Lung microvascular endothelial cell (primary cell): ENCODE results near the gene TMED7. TPM values are rescaled to one million over a fixed set of nuclear protein-coding genes. Genes with fewer than 3 reads are reported as not detected.
A peak's percentile ranks its signal among the peaks of the same experiment; 100 is the strongest.
"Not testable (repeated sequence)": the region's sequence is repeated elsewhere in the genome, so short reads cannot be mapped to it uniquely, and the experiment has no call there.

Source experiments
- DNase-seq, 2 donors: peaks; one replicate each; pipeline versions ENCODE4 v3.0.0 to v3.0.0-alpha.2; 2010; ENCODE audit warnings: low read depth in 2 of 2
- total RNA-seq: library from RNA; depleted of rRNA; stranded (reverse); fragments of >200 nt; gene quantifications from 2 replicates; pipeline ENCODE4 v1.2.1, GENCODE V29; 2014

The TMED7 gene
- total RNA-seq = 60.1 and 89.7 TPM in 2 replicates

DNA sequence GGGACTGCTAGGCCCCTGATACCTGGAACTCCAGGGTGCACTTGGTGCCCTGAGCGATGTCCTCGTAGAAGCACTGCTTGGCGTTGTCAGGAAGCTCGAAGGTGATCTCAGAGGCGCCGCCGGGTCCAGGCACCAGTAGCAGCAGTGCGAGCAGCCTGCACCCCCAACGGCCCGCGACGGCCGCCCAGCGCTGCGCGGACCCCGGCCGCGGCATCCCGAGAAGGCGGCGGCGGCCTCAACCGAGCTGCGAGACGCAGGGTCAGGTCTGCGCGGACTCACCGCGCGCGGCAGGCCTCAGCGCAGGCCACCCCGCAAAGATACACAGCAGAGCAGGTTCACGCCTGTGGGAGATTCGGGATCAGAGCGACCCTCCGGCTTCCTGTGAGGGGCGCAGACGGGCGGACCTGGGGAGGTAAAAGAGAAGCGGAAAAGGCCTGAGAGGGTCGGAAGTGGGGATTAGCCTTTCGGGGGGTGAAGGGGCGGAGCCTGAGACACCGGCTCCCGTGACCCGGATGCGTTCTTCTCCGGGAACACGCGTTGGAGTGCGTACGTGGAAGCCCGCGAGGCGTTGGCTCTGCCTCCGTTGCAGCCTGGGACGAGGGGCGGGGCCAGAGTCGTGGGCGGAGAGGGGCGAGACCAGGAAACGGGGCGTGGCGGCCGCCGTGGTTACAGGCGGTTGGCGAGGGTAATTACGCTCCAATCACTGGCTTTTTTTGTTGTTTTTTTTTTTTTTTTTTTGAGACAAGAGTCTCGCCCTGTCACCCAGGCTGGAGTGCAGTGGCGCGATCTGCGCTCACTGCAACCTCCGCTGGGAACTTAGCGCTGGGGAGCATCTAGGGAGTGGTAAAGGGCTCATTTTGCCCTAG lies at the start of gene TMED7:
Gene TMED7 (minus strand): TSS at position 458 of the 866 bp plus-strand sequence. CDS start 244 bp downstream, at position 214.
- DNase-seq = peak; percentile 99

DNA sequence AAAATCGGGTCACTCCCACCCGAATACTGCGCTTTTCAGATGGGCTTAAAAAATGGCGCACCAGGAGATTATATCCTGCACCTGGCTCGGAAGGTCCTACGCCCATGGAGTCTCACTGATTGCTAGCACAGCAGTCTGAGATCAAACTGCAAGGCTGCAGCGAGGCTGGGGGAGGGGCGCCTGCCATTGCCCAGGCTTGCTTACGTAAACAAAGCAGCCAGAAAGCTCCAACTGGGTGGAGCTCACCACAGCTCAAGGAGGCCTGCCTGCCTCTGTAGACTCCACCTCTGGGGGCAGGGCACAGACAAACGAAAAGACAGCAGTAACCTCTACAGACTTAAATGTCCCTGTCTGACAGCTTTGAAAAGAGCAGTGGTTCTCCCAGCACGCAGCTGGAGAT lies 48.9 kb upstream of the TMED7 start:
- DNase-seq = not testable (repeated sequence)

DNA sequence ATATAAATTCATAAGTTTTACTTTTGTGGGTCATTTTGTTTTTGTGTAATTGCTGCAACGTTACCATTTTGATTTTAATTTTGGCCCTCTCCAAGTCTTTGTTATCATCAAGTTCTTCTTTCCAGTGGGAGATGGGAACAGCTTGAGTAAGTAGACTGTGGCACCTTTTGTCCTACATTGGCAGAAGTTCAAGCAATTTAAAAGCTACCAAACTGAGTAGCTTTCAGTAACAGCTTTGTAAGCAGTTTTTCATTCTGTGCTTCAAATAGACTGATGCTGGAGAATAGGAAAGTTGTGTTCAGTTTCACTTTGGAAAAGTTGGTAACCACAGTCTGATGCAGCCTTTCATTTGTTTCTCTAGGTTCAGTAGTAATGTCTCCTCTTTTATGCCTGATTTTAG lies 47.8 kb upstream of the TMED7 start:
- DNase-seq = no peak

DNA sequence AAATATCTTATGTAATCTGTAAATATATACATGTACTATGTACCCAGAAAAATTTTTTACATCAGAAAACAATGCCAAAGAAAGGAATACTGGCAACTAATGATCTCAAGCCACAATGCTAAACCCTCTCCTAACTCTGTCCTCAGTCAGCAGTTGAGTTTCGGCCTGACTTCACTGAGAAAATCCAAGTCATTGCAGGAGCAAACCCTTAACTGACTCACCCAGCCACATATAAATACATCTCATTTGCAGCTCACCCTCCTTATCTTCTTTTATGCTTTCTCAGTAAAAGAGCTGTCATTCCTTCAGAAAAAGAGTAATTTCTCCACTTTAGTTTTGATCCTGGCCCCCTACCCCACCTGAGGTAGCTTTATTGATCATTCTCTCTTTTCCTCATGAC lies 46.1 kb upstream of the TMED7 start:
- DNase-seq = no peak

DNA sequence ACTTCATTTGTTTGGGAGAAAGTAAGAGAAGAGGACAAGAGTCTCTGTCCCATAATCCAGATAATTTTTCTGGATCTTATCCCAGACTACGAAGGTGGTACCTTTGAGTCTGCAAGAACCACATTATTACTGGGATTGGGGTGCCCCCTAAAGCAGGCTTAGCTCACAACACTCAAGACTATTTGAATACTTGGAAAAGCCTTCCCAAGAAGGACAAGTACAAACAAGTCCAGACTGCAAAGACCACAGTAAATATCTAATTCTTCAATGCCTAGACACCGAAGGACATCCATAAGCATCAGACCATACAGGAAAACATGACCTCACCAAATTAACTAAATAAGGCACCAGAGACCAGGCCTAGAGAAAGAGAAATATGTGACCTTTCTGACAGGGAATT lies 40.2 kb upstream of the TMED7 start:
- DNase-seq = no peak

DNA sequence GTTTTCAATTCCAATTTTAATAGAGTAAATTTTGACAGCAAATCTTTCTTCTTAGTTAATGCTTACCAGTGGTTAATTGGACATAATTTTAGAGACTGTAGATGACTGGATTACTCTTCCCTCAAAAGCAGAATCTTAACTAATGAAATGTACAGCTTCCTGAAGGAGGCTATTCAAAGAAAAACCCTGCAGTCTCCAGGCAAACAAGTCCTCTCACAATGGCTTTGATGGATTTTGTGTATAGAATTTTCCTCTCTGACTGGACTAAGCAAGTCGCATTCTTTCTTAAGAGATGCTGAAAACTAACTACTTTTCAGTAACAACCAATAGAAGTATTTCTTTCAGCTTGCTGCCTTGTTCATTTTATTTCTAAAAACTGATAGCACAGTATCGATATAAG lies 35.7 kb upstream of the TMED7 start:
- no peak for DNase-seq

DNA sequence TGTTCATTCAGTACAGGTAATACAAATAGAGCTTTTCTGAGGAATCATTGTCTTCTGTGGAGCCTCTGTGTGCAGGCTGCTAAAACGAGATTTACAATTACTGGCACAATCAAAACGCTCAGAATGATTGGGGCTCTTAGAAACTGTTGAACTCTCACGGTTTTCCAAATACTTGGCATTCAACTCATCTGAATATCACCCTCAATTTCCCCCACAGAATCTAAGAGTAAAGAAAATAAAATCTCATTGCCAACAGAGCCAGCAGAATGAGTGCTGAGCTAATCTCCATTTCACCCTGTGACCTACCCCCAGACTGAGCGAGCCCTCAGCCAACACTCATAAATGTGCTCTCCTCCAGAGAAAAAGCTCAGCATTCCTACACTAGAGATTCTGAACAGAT lies 35.3 kb upstream of the TMED7 start:
- no peak for DNase-seq

DNA sequence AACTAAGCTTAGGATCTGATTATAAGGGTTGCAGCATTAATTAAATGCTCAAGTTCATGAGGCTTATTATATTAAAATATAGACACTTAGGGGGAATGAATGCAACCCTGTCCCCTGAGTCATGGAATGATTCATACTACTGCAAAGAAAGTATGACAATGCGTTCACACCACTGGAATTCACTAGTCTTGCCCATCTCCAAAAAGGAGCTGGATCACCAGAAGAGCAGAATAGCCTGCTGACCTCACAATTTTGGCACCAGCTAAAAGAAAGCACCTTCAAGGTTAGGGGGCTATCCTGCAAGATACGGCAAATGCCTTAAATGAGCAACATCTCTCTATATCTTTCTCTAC lies 32.0 kb upstream of the TMED7 start:
- peak in 1 of 2 donors; percentile 40 for DNase-seq

DNA sequence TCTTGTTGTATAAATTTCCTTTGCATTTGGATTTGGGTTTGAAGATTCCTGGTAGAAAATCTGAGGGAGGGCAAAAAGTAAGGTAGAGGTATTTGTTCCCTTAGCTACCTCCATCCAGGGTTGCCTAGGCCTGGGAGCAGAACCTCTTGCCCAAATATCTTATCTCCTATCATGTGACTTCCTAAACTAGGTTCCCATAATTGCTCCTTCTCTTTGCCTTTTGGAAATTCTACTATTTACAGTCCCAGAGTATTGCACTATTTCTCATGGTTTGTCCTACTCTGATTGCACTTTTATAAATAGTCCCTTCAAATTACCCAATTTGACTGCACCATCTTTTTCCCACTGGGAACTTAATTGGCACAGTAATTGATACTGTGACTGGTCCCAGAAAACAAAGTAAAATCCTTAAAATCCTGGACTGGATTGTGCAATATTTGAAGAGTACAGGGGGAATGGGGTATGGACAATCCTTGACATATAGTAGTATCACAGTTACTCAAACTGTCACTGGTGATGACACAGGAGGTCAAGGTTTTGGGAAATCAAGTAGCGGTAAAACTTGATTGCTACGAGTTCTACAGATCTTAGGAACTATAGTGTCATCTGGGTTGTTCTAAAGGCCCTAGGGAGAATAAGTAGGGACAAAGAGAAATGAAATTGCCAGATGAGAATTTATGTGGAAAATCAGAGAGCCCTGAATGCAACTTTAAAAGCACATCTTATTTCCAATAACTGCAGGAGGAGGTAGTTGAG lies 31.5 kb upstream of the TMED7 start:
- no peak for DNase-seq

DNA sequence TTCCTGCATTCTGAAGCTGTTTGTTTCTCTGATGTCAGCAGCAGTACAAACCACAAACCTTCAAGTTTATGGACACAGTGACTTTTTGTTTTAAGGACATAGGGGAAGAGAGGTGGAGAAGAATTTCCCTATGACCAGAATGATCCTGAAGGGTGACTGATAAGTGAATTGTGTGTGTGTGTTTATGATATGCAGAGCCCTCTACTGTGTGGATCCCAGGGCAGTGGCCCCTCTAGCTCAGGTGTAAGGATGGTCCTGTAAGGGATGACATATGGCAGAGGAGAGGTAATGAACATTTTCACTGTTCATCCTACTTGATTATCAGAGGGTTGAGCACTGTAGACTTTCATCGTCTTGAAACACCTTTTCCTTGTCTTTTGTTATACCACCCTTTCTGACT lies 30.6 kb upstream of the TMED7 start:
- no peak for DNase-seq

DNA sequence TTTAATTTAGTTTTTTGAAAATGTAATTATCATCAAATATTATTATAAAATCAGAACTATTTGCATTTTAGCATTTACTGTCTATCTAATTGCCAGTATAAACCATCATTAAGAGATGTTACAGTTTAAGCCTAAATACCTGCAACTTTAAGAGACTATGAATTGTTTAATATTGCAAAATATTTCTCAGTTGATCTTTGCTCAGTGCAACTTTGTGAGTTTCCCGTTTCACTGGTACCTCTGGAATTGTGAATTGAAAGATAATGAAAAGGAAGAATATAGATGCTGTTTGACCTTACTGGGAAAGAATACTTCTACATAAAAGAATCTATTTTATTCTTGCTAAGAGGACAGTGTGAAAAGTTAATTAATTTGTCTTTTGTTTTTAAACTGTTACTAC lies 30.2 kb upstream of the TMED7 start:
- no peak for DNase-seq

DNA sequence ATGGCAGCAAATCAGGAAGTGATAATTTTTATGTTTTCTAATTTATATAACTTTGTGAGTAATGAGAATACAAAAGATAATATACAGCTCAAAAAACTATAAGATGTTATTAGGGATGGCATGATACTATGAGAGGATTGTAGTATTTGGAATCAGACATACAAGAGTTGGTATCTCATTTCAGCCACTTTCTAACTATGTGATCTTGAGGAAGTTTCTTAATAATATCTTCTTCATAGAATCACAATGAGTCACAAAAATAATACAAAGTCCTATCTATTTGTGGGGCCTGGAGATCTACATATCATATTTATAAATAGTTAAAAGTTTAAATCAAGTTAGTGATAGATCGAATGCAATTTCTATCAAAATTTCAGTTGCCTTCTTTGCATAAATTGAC lies 23.7 kb upstream of the TMED7 start:
- DNase-seq = no peak

DNA sequence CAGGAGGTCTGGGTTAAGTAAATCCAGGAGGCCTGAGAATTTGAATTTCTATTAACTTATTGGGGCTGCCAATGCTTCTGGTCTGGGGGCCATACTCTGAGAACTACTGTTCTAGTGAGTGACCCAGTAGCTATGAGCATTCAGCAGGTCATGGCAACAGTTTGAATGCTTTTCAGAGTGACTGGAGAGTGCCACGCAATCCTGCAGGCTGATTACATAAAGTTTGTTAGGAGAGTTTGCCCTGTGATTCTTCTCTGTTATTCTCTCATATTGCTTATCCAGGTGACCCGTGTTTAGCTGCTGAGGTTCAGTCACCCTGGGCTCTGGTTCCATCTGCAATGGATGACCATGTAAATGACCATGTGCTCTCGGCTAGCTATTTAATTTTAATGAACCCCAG lies 22.2 kb upstream of the TMED7 start:
- no peak for DNase-seq

DNA sequence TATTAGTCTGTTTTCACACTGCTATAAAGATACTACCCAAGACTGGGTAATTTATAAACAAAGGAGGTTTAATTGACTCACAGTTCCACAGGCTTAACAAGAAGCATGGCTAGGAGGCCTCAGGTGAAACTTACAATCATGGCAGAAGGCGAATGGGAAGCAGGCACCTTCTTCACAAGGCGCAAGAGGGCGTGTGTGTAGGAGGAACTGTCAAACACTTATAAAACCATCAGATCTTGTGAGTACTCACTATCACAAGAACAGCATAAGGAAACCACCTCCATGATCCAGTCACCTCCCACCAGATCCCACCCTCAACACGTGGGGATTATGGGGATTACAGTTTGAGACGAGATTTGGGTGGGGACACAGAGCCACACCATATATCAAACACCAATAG lies 19.6 kb upstream of the TMED7 start:
- not testable (repeated sequence) for DNase-seq

DNA sequence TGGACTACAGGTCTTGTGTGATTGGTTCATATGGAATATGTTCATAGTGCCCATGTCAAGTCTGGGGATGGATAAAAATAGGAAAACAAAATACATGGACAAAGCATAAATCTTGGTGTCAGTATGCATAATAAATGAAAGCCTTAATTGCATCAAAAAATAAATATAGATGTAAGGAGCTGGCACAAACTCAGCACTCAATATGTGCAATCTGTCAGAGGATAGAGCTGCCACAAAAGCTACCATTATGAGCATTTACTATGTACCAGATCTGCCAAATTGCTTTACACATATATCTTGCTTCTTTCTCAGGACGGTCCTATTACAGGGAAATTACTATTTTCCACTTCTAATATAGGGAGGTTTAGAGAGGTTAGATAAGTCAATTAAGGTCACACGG lies 18.2 kb upstream of the TMED7 start:
- no peak for DNase-seq

DNA sequence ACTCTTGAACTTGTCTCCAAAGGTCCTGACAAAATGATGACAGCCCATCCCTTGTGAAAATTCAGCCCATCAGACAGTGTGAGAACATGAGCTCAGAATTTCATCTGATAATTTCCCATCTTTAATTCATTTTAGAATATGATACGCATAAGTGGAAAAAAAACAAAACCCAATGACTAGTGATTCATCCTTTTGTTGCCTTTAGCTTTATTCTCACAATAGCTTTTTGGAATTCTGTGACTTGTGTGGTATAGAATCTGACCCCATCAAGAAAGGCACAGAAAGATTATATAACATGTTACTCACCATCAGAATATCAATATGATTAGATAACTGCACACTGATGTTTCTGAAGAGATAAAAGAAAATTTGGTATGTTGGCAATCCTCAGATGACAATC lies 16.1 kb upstream of the TMED7 start:
- DNase-seq = peak in 1 of 2 donors; percentile 5

DNA sequence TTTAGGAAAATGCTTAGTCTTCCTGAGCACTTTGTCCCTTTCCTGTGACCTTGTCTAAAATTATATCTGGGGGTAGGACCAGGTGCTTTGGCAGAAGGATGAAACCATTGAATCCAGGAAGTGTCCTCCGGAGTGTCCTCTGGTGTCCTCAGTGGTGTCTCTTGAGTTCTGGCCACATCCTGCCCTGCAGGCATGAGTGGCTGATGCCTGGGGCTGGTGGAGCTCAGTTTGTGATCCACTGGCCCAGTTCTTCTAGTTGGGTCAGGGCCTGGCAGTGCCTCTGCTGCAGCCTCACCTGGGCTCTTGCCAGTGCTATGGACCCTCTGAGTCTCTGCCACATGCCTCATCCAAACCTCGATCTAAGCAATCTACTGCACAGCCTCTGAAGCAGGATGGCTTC lies 14.4 kb upstream of the TMED7 start:
- no peak for DNase-seq

DNA sequence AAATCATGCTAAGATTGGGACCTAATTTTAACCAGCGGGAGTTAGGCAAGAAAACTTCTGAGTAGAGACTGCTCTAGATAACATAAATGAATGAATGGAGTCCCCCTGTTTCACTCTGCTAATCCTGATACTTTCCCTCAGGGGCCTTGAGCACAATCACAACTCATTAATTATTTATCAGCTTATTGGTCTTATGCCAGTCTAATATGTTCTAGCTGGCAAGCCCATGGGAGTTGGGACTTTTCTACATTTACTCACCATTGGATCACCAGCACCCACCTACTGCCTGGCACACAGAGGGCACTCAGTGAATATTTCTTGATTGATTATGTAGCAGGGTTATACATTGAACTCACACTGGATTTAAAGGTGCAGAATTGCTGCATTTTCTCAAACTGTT lies 13.5 kb upstream of the TMED7 start:
- no peak for DNase-seq

DNA sequence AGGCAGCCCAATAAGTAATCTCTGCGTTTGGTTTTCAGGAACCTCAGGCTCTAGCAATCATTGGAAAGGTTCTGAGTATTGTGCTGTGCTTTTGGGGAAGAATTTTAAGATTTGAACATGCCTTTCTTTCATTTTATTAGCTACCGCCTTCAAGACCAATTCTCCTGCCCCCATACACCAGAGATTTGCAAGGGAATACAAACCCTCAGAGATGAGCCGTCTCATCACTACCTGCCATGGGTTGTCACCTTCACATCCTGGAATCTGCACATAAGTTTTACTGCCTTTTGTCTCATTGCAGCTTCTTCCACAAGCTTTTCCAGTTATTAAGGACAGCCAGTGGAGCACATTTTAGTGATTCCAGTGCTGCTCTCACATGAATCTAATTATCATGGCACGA lies 11.7 kb upstream of the TMED7 start:
- no peak for DNase-seq

DNA sequence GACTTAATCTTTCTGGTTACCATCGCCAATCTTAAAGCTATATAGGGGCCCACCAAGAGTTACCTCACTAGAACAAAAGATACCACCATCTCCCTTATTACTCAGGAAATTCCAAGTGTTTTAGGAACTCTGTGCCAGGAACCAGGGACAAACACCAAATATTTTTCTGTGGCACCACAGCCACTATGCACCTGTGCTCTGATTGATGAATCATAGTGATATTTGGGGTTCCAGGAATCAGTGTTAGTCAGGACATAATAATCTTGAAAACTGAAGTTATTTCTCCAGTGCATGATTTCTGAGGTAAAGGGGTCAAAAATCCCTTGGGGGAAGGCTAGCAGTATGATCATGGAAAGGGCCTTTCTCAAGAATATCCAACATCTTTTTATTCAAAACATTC lies 10.2 kb upstream of the TMED7 start:
- no peak for DNase-seq

DNA sequence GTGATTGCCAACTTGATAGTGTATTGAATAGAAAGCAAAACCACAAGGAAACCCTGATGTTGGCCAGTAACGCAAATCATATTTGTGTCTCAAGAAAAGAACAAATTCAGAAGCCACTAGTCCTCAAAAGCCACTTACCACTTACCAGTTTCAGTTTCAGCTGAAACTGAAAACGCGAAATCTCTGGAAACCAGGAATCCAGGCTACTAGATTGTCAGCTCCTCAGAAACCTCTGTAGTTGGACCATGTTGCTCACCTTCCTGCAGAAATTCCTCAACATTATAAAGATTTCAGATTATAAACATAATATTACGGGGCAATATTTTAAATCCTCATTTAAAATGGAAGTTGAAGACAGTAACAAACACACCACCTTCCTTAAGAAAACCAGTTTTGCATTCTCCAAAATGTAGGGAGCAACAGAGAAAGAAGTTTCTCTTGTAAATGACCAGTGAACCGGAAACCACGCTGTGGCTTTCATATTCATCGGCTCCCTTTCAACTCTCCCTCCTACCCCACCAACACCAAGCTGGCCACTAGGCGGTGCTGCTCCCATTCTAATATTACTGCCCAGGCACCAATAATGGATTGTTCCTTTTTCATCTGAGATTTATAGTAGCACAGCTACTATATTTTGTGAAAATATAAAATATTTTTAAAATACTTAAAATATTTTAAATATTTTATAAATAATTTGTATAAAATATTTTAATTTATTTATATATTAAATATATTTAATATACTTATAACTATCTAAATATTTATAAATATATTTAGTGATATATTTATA lies 8.7 kb upstream of the TMED7 start:
- peak; percentile 79 to 86 for DNase-seq

DNA sequence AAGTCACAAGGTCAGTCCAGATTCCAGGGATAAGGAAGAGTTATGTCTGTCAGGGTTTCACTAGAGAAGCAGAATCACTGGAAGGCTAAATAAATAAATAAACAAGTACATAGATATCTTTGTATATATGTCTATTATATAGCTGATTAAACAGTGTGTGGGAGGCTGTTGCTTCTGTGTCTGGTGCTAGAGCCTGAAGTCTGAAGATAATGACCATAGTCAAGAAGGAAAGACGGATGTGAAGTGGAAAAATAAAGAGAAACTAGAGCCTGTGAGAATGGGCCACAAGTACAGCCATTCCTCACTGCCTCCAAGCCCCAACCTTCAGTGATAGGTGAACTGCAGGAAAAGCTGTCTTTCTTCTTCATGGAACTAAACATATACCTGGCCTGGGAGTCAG lies 4.1 kb upstream of the TMED7 start:
- no peak for DNase-seq
